WTC11 (cell line): ENCODE results near the gene CARD14. TPM values are rescaled to one million over a fixed set of nuclear protein-coding genes. Genes with fewer than 3 reads are reported as not detected.

Experiments
- ATAC-seq: fragments of 200-7000 bp; cut with Tn5 transposase; 2 replicates; pipeline ENCODE4 v1.10.0; 2021; ENCODE audit warnings: mild to moderate bottlenecking, moderate library complexity
- CTCF ChIA-PET: fragments of 300-600 bp; sonication (Branson Sonifier 250); formaldehyde crosslinking; loops from one replicate; lab custom pipeline; 2021; ENCODE audit warnings: antibody characterized with exemption; lab: Charles Lee
- POLR2A ChIA-PET: fragments of 350-600 bp; sonication (Branson Sonifier 250); formaldehyde crosslinking; loops from one replicate; lab custom pipeline; 2021; ENCODE audit warnings: antibody characterized with exemption; lab: Charles Lee
- DNase-seq: peaks from one replicate; pipeline ENCODE4 v3.0.0; 2021; ENCODE audit warnings: low spot score
- H3K27ac Mint-ChIP-seq: 2 replicates; pipeline ENCODE4 v1.8.0; 2021; ENCODE audit warnings: mixed read lengths
- H3K27me3 Mint-ChIP-seq: 2 replicates; pipeline ENCODE4 v1.8.0; 2021; ENCODE audit warnings: low read depth, mild to moderate bottlenecking, moderate library complexity, mixed read lengths
- H3K36me3 Mint-ChIP-seq: 2 replicates; pipeline ENCODE4 v1.8.0; 2021; ENCODE audit warnings: mixed read lengths
- H3K4me1 Mint-ChIP-seq: 2 replicates; pipeline ENCODE4 v1.8.0; 2022; ENCODE audit warnings: mixed read lengths
- H3K4me3 Mint-ChIP-seq: 2 replicates; pipeline ENCODE4 v1.8.0; 2021; ENCODE audit warnings: mild to moderate bottlenecking, moderate library complexity, mixed read lengths
- H3K9me3 Mint-ChIP-seq: 2 replicates; pipeline ENCODE4 v1.8.0; 2021; ENCODE audit warnings: mixed read lengths
- ATF3 ChIP-seq: sonication (generic); formaldehyde crosslinking; conservative IDR thresholded peaks from 2 replicates; pipeline ENCODE4 v1.8.1; 2022; ENCODE audit warnings: mild to moderate bottlenecking, missing genetic modification reagents
- CDX4 ChIP-seq: fragments of 250-450 bp; sonication (Bioruptor Pico); IDR thresholded peaks from 2 replicates; pipeline ENCODE4 v1.9.0; 2021; ENCODE audit warnings: moderate library complexity, mild to moderate bottlenecking, inconsistent platforms, borderline replicate concordance
- CTCF ChIP-seq: fragments of 200-600 bp; IDR thresholded peaks from 2 replicates; pipeline ENCODE4 v1.8.0; 2022; ENCODE audit warnings: antibody characterized with exemption
- E2F1 ChIP-seq: sonication (generic); formaldehyde crosslinking; IDR thresholded peaks from 2 replicates; pipeline ENCODE4 v1.8.0; 2022; ENCODE audit warnings: mild to moderate bottlenecking, missing genetic modification reagents
- E2F4 ChIP-seq: sonication (generic); formaldehyde crosslinking; IDR thresholded peaks from 2 replicates; pipeline ENCODE4 v1.8.1; 2022; ENCODE audit warnings: low read depth, mild to moderate bottlenecking, moderate library complexity, missing genetic modification reagents, borderline replicate concordance
- ESRRA ChIP-seq: sonication (generic); formaldehyde crosslinking; IDR thresholded peaks from 2 replicates; pipeline ENCODE4 v1.8.1; 2022; ENCODE audit warnings: mild to moderate bottlenecking, missing genetic modification reagents, borderline replicate concordance
- GABPB1 ChIP-seq: sonication (generic); formaldehyde crosslinking; IDR thresholded peaks from 2 replicates; pipeline ENCODE4 v1.8.1; 2023; ENCODE audit warnings: mild to moderate bottlenecking, missing genetic modification reagents
- HMGXB4 ChIP-seq: sonication (generic); formaldehyde crosslinking; IDR thresholded peaks from 2 replicates; pipeline ENCODE4 v1.8.1; 2023; ENCODE audit warnings: mild to moderate bottlenecking, moderate library complexity, missing genetic modification reagents
- KAT7 ChIP-seq: sonication (generic); formaldehyde crosslinking; IDR thresholded peaks from 2 replicates; pipeline ENCODE4 v1.8.1; 2023; ENCODE audit warnings: missing genetic modification reagents, mild to moderate bottlenecking, borderline replicate concordance
- MLX ChIP-seq: sonication (generic); formaldehyde crosslinking; IDR thresholded peaks from 2 replicates; pipeline ENCODE4 v1.8.1; 2023; ENCODE audit warnings: mild to moderate bottlenecking, missing genetic modification reagents, moderate library complexity
- MXD4 ChIP-seq: fragments of 250-450 bp; sonication (Bioruptor Pico); IDR thresholded peaks from 2 replicates; pipeline ENCODE4 v1.8.0; 2021; ENCODE audit warnings: mild to moderate bottlenecking, moderate library complexity, borderline replicate concordance
- NFATC4 ChIP-seq: fragments of 250-450 bp; sonication (Bioruptor Pico); IDR thresholded peaks from 2 replicates; pipeline ENCODE4 v1.9.0; 2021; ENCODE audit warnings: mild to moderate bottlenecking
- OVOL2 ChIP-seq: fragments of 250-450 bp; sonication (Bioruptor Pico); IDR thresholded peaks from 2 replicates; pipeline ENCODE4 v1.9.0; 2021; ENCODE audit warnings: mild to moderate bottlenecking, borderline replicate concordance
- RELA ChIP-seq: sonication (generic); formaldehyde crosslinking; IDR thresholded peaks from 2 replicates; pipeline ENCODE4 v1.8.1; 2022; ENCODE audit warnings: missing genetic modification reagents, mild to moderate bottlenecking, borderline replicate concordance
- RORB ChIP-seq: fragments of 250-450 bp; sonication (Bioruptor Pico); IDR thresholded peaks from 2 replicates; pipeline ENCODE4 v1.9.0; 2021; ENCODE audit warnings: mild to moderate bottlenecking
- TP53 ChIP-seq: sonication (generic); formaldehyde crosslinking; IDR thresholded peaks from 2 replicates; pipeline ENCODE4 v1.8.1; 2023; ENCODE audit warnings: mild to moderate bottlenecking, missing genetic modification reagents
- USF2 ChIP-seq: sonication (generic); formaldehyde crosslinking; IDR thresholded peaks from 2 replicates; pipeline ENCODE4 v1.8.1; 2023; ENCODE audit warnings: mild to moderate bottlenecking, missing genetic modification reagents, moderate library complexity
- ZBTB21 ChIP-seq: sonication (generic); formaldehyde crosslinking; IDR thresholded peaks from 2 replicates; pipeline ENCODE4 v1.8.1; 2023; ENCODE audit warnings: mild to moderate bottlenecking, missing genetic modification reagents, borderline replicate concordance
- ZBTB43 ChIP-seq: sonication (generic); formaldehyde crosslinking; IDR thresholded peaks from 2 replicates; pipeline ENCODE4 v1.8.1; 2023; ENCODE audit warnings: mild to moderate bottlenecking, missing genetic modification reagents
- ZNF138 ChIP-seq: sonication (generic); formaldehyde crosslinking; conservative IDR thresholded peaks from 2 replicates; pipeline ENCODE4 v1.8.1; 2022; ENCODE audit warnings: mild to moderate bottlenecking, moderate library complexity, missing genetic modification reagents
- ZNF219 ChIP-seq: sonication (generic); formaldehyde crosslinking; IDR thresholded peaks from 2 replicates; pipeline ENCODE4 v1.8.0; 2023; ENCODE audit warnings: missing genetic modification reagents, mild to moderate bottlenecking, borderline replicate concordance
- ZNF232 ChIP-seq: sonication (generic); formaldehyde crosslinking; IDR thresholded peaks from 2 replicates; pipeline ENCODE4 v1.8.0; 2022; ENCODE audit warnings: mild to moderate bottlenecking, missing genetic modification reagents
- ZNF263 ChIP-seq: sonication (generic); formaldehyde crosslinking; IDR thresholded peaks from 2 replicates; pipeline ENCODE4 v1.8.1; 2022; ENCODE audit warnings: low read depth, mild to moderate bottlenecking, moderate library complexity, missing genetic modification reagents
- ZNF416 ChIP-seq: fragments of 250-450 bp; sonication (Bioruptor Pico); IDR thresholded peaks from 2 replicates; pipeline ENCODE4 v1.9.0; 2021; ENCODE audit warnings: mild to moderate bottlenecking, inconsistent platforms
- total RNA-seq: library from RNA; stranded (reverse); gene quantifications from 3 replicates; pipeline ENCODE4 v1.2.3, GENCODE V29; 2021

Gene CARD14
- total RNA-seq, 1 experiment from 2014 or later = 0.83 TPM

GRCh38 chr17:80245566-80246265 is 75.9 kb downstream of the CARD14 start (continued):
- TF ChIP-seq MXD4 (CRISPR knock-in tag) (no peak), ZNF138 (CRISPR knock-in tag) (no peak), MLX (CRISPR knock-in tag) (no peak), ZNF232 (CRISPR knock-in tag) (no peak), ATF3 (CRISPR knock-in tag) (no peak)

GRCh38 chr17:80246266-80246681 is 76.4 kb downstream of the CARD14 start:
- no peak for ATAC-seq
- DNase-seq = no peak
- no peaks in the 10 kb centered on the region for H3K4me1 Mint-ChIP-seq
- no peak overlapping the region for H3K4me3 Mint-ChIP-seq
- CTCF ChIA-PET = no interaction called here
- H3K27me3 Mint-ChIP-seq = no peaks in the 10 kb centered on the region
- no peaks in the 10 kb centered on the region for H3K9me3 Mint-ChIP-seq
- H3K27ac Mint-ChIP-seq = no peak overlapping the region; the same call in 1 of the 2 replicates
- H3K36me3 Mint-ChIP-seq = peaks cover 26% of the 10 kb centered on the region
- TF ChIP-seq RELA (CRISPR knock-in tag) (no peak), CDX4 (no peak), ZBTB21 (CRISPR knock-in tag) (no peak), NFATC4 (CRISPR knock-in tag) (no peak), USF2 (no peak), GABPB1 (CRISPR knock-in tag) (no peak), ESRRA (no peak), ZBTB43 (CRISPR knock-in tag) (no peak), TP53 (CRISPR knock-in tag) (no peak), RORB (CRISPR knock-in tag) (no peak), E2F4 (CRISPR knock-in tag) (no peak)
- POLR2A ChIA-PET = no interaction called here

GRCh38 chr17:80246726-80247125 is 76.9 kb downstream of the CARD14 start:
- ChIA-PET CTCF (no interaction called here), POLR2A (no interaction called here)
- Mint-ChIP-seq H3K27ac (no peak overlapping the region; the same call in 1 of the 2 replicates), H3K4me3 (no peak overlapping the region), H3K36me3 (peaks cover 21% of the 10 kb centered on the region), H3K4me1 (no peaks in the 10 kb centered on the region), H3K9me3 (no peaks in the 10 kb centered on the region), H3K27me3 (no peaks in the 10 kb centered on the region)
- DNase-seq (no peak), ATAC-seq (no peak)
- TF ChIP-seq ZNF219 (CRISPR knock-in tag) = no peak
- TF ChIP-seq OVOL2 (CRISPR knock-in tag) = no peak
- no peak for TF ChIP-seq E2F1 (CRISPR knock-in tag)
- TF ChIP-seq KAT7 (CRISPR knock-in tag) = no peak
- no peak for TF ChIP-seq RELA (CRISPR knock-in tag)
- no peak for TF ChIP-seq ZNF416 (CRISPR knock-in tag)
- TF ChIP-seq HMGXB4 (CRISPR knock-in tag) = no peak
- TF ChIP-seq MXD4 (CRISPR knock-in tag) = no peak
- no peak for TF ChIP-seq ZNF263 (CRISPR knock-in tag)
- TF ChIP-seq CTCF = no peak
